Islet of Langerhans (tissue), 1 donor: ENCODE results near the gene ATP8B1.

Experiments used
- FAIRE-seq: peaks from one replicate; lab custom pipeline; 2011; peaks lifted over from hg19 to GRCh38; lab: Jason Lieb, UNC

ATP8B1 gene

DNA sequence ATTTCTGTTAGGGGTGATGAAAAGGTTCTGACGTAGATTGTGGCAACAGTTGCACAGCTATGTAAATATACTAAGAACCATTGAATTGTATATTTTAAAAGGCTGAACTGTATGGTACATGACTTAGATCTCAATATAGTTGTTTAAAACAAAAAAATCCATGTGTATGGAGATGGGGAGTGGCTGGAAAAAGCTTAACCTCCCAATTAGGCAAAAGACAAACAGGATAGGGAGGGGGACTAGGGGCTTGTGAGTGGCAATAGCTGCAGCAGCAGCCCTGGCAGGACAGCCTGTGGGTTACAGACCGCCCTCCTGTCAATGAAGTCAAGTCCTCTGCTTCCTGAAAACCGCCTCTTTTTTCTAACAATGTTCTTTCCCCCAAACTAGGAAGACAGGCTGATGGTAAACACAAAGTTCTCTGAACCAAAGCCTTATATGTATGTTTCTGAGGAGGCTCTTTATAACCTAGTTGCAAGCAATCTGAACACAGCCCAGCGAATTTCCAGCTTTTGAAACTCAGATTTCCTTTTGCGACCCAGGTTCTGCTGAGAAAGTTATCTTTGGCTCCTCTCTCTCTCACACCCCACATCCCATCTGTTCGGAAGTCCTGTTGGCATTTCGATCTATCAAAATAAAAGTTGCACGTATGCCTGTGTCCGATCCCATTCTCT lies 10.3 kb downstream of the ATP8B1 start:
- no peak for FAIRE-seq

DNA sequence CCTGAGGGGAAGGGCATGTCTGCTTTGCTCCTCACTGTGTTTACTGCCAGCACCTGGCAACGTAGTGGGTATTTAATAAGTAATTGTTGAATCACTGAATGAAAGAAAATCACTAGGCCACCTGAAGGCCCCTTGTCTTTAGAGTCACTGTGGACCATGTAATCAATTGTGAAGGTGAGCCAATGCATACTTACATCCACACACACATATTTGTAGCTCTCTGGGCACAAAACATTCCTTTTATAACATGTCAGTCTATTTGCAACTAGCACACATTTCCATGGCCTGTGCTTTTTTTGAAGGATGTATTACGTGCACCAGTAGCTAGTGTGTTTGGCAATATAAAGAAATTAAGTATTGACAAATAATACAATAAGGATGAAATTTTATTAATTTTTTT lies 11.2 kb downstream of the ATP8B1 start:
- FAIRE-seq, result no peak

DNA sequence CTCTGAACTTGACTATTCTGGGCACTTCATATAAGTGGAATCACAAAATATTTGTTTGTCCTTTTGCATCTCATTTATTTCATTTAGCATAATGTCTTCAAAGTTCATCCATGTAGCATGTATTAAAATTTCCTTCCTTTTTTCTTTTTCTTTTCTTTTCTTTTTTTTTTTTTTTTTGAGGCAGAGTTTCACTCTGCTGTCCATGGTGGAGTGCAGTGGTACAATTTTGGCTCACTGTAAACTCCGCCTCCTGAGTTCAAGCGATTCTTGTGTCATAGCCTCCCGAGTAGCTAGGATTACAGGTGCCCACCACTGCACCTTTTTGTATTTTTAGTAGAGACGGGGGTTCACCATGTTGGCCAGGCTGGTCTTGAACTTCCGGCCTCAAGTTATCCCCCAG lies 11.9 kb downstream of the ATP8B1 start:
- no peak for FAIRE-seq

DNA sequence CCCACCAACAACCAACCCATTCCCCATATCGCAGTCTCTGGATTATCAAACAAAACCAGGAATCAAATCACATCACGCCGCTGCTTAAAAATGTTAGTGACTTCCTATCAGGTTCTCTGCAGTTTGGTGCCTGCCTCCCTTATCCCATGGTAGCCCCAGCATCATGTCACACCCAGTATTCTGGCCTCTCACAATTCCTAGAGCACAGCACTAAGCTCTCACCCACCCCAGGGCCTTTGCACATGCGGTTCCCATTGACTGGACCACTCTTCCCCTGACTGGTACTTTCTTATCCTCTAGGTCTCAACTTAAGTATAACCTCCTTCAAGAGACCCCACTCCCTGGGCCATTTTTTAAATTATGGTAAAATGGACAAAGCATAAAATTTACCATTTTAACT lies 12.8 kb downstream of the ATP8B1 start:
- no peak for FAIRE-seq

DNA sequence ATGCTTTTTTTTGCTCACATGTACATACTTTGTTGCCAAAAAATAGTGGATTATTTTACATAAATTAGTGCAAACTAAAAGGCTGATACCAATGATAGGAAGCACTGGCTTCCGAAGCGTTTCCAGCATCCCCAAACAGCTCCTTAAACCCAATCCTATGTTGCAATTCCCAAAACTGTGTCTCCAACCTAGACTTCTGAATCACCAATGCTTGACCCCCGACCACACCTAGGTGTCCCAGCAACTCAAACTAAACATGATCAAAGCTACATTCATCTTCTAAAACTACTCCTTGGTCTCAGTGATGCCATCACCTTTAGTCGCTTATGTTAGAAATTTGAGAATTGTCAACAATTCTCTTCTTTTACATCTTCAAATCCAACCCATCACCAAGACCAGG lies 13.4 kb downstream of the ATP8B1 start:
- FAIRE-seq, result no peak

DNA sequence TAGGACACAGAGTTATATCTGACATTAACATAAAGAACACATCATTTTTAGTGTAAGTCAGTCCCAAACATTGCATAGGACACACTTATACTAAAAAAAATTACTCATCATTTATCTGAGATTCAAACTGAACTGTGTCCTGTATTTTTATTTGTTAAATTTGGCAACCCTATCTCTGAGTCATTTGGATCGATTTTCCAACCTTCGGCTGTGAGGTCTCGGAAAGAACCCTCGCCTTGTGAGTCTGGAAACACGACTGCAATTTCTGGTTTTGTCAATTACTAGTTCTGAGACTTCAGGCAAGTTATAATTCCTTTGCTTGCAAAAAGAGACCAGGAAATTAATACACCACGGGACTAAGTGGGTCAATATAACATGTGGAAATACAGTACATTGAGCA lies 14.0 kb downstream of the ATP8B1 start:
- FAIRE-seq, result no peak

DNA sequence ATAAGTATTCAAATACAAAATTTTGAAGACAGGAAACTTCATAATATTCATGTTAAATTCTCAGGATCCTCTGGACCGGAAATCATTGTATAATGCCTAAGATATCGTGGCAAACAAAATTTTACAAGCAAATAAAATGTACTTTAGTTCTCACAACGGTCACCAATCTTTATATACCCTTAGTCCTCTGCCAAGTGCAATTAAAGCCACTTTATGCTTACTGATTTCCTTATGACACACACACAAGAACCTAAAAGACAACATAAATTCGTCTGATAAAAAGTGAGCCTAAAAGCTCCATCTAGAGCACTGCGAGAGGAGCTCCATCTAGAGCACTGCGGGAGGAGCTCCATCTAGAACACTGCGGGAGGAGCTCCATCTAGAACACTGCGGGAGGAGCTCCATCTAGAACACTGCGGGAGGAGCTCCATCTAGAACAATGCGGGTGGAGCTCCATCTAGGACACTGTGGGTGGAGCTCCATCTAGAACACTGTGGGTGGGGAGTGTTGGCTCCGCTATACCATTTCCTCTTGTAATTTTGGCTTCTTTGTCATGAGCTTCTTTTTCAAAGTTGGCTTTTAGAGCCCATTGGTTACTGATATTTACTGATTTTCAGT lies 15.9 kb downstream of the ATP8B1 start:
- FAIRE-seq, result no peak

DNA sequence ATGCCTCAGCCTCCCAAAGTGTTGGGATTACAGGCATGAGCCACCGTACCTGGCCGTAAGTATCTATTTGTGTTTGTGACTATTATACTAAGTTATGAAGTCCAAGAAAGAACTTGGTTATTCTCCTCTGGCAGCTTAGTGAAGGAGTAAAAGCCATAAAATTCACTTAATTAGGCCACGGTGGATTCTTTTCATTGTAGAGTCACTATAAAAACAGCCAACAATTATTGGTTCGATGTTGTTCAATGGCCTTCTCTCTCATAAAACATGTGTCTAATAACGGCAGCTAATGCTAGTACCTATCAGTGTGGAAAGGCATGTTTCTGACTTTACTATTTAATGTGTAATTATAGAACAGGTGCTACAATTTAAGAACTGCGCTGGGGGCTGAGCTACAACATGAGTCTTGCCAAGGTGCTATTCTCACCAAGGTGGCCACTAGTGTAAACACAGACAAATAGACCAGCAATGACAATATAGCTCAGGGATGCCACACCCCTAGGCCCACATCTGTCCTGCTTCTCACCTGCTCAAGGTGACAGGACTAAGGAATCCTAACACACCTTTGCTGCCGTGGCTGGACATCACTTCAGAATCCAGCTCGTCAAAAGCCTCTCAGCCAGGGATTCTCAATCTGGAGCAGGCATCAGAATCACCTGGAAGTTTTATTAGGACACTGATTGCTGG lies 17.2 kb downstream of the ATP8B1 start:
- FAIRE-seq, result no peak

DNA sequence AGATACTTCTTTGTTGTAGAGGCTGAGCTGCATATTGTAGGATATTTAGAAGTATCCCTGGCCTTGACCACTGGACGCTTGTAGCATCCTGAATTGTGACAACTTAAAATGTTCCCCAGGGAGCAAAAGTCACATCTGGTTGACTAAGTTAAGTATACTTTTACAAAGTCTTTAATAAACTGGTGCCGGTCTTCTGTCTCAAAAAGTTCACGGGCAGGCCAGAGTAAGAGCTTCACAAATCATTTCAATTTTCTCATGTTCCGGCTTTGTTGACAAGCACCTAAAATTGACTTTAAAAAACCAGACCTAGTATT lies 18.4 kb downstream of the ATP8B1 start:
- no peak for FAIRE-seq

DNA sequence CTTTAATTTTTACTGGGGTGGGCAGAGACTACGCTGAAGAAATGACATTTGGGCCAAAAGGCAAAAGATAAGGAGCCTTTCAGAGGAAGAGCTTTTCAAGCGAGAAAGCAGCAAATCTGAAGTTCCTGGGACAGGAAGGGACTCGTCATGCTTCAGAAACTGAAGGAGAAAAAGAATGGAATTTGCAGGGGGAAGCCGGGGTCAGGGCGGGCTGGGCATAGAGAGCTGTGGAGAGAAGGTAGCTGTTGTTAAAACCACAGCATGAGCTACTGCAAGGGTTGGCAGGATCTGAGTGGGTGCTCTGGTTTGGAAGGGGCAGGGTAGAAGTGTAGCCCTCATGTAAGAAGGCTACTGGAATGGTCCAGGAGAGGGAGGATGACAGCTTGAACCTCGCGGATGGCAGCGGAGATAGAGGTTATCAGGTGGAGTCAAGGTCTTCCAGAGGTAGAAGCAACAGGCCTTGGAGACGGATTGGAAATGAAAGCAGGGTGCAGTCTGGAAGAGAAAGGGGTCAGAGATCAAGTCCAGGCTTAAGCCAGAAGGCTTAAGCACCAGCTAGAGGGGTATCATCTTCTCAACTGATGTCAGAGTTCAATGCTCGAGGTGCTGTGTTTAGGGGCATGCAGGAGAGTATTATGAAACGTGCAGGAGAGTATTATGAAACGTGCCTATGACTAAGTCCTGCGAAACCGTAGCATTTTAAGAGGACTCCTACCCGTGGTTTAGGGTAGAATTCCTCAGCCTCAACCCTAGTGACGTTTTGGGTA lies 18.9 kb downstream of the ATP8B1 start:
- FAIRE-seq, result no peak

DNA sequence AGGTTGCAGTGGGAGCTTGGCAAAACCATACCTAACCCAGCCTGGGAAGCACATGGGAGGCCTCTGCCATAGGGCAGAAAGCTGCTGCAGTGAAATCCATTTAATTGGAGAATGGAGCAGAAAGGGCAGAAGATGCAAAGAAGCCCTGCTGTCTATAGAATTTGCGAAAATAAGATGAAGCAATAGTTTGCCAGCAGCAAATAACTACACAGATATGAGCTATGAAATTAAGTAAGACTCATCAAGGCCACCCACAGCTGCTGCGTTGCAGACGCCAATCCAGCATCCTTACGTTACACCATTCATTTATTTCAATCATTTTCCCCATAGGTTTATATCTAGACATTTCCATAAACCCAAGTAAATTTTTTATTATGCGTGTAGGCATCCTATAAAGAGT lies 21.1 kb downstream of the ATP8B1 start:
- FAIRE-seq, result no peak

DNA sequence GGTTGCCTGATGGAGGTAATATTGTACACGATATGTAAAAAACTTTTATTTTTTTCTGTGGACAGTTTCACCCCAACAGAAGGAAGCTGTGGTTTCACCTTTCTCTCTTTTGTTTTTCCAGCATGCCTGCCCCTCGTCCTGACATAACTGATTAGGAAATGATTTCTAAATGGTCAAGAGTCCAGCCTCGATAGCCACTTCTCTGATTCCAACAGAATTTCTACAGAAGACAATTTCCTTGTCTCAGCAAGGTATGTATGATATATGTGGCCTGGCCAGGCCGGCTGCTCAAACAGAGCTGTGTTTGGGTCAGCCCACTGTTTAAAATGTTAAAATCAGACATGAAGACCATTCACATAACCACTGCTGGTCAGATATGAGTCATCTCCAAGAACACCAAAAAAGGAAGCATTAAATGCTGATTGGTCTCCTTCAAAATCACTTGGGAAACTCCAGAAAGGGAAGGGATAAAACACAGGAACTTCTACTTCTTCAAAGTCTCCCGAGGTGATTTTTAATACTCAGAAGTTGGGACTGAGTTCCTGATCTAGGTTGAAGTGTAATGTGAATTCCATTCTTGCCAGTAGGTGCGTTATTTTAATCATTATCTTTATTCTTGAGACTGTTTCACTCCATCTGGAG lies 22.3 kb downstream of the ATP8B1 start:
- FAIRE-seq, result no peak

DNA sequence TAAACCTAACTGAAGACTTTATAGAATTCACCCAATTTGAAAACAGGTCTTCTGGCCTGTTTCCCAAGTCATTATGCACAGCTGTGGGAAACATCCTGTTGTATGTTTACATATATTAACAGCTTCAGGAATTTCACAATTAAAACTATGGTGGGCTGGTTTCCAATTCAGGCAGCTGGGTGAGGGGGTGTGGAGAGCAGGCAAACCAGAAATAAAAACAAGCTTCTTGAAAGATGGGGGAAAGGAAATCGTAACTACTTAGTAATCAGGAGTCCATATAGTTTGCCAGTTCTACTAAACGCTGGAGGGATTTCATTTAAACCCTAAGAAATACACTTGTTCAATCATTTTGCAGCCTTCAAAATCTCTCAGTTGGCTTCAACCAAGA lies 22.8 kb downstream of the ATP8B1 start:
- no peak for FAIRE-seq

DNA sequence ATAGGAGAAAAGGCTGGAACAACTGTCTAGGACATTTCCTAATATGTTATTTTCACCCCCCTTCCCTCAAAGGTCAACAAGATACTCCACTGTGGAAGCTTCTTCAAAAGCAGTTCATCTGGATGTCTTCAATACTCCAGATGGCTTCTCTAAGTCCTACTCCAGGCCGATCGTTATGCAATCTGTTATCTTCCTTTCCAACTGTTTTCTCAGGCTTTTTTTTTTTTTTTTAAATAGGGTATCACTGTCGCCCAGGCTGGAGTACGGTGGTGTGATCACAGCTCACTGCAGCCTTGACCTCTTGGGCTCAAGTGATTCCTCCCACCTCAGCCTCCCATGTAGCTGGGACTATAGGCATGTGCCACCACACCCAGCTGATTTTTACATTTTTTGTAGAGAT lies 26.3 kb downstream of the ATP8B1 start:
- no peak for FAIRE-seq

DNA sequence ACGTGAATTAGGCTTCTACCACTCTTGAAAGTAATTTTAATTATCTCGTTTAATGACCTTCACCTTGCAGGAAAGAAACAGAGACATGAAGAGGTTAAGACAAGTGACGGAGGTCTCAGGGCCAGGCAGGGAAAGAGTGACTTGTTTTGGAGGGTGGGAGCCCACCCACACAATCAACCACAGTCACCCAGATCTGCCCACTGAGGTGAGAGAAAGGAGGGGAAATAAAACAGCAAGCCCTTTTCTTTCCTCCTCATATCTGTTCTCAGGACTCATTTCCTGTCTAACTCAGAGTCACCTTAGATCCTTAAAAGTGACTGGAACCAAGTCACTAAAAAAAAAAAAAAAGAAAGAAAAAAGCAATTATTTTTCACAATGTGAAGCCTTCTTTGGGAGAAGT lies 26.8 kb downstream of the ATP8B1 start:
- no peak for FAIRE-seq

DNA sequence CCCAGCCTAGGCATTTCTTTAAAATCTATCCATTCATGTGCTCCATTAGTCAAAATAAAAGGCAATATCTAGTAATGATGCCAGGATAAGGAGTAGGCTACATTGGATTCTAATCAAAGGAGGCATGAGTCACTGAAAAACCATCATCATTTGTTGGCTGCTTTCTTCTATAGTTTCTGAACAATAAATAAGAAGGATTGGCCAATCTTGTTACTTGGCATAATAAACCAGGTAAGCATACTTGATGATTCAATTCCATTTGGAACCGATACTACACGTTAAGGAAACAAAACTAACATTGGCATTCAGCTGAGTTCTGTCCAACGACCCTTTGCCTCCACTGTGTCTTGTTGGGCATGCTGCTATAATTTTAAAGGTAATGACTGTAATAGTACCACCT lies 27.2 kb downstream of the ATP8B1 start:
- FAIRE-seq, result no peak

DNA sequence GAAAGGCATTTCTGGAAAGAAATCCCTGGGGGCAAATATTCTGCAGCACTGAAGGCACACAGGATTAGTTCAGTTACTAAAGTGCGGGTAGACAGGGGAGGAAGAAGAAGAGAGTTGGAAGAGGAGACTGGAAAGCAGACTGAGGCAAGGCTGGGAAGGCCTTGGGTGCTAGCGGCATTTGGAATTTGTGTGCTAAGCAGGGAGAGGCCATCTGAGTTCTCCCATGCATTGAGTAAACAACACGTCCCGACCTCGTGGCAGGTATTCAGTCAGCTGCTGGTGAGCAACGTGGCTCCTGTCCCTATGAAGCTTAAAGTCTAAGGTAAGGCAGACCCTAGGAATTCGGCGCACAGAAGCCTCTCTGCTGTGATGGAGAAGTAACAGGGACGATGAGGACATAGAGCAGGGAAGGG lies 30.7 kb downstream of the ATP8B1 start:
- FAIRE-seq, result no peak

DNA sequence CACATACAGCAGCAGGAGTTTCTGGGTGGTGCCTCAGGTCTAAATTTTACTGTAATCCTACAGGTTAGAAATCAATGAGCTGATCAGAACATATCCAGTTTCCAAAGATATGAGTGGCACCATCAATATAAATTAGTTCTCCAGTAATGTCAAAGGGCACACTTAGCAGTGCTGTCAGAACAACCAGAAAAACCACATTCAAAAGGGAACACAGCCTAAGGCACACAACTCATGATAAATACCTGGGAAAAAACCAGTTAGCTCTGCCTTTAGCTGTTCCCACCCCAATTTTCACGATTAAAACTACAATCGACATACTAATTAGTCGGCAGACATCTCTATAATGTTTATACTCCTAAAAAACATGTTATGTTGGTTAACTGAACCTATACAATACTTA lies 31.5 kb downstream of the ATP8B1 start:
- FAIRE-seq, result no peak

DNA sequence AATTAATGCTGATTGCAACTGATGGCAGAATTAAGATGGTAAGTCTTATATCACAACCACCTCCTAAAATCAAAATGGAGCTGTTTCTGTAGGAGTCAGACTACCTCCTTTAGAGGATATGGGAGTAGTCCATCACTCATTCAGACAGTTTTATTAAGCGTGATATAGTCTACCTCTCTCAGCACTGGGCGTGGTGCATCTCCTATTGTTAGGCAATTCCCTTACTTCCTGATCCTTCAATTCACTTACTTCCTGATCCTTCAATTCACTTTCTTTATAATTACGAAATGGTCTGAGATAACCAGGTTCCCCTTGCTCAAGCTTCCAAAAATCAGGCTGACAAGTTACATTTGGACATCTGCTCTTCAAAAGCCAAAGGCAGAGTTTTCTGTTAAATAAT lies 31.9 kb downstream of the ATP8B1 start:
- FAIRE-seq, result no peak

DNA sequence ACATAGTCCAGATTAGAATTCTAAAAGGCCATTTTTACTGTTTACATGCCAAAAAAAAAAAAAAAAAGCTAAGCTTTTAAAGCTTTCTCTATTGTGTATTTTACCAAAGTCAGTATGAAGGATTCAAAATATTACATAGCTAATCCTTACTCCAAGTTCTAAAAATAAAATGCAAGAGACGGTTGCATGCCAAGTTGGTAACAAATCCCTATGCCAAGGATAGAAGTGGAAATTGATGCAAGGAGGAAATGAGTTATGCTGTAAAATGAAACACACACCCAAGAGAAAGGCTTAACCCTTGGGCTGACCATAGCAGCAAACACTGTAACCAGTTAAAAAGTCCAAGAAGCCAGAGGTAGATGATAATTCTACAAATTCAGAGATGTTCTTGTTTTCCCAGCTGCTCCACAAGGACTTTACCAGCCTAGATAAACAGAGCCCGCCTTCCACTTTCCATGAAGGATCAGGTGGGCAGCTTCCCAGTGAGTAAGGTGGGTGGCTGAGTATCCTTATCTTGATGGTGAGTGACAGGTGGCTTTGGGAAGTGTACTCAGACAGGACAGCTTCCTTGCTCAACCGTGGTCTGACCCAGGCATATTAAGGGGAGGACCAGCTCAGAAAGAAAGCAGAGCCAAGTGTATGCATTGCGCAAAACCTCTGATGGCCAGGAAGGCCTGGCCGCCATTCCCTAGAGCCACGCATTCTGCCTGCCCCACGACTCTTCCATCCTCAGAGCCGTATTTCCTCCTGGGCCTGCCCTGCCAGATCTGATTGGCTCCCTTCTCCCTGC lies 34.4 kb downstream of the ATP8B1 start:
- FAIRE-seq, result no peak

DNA sequence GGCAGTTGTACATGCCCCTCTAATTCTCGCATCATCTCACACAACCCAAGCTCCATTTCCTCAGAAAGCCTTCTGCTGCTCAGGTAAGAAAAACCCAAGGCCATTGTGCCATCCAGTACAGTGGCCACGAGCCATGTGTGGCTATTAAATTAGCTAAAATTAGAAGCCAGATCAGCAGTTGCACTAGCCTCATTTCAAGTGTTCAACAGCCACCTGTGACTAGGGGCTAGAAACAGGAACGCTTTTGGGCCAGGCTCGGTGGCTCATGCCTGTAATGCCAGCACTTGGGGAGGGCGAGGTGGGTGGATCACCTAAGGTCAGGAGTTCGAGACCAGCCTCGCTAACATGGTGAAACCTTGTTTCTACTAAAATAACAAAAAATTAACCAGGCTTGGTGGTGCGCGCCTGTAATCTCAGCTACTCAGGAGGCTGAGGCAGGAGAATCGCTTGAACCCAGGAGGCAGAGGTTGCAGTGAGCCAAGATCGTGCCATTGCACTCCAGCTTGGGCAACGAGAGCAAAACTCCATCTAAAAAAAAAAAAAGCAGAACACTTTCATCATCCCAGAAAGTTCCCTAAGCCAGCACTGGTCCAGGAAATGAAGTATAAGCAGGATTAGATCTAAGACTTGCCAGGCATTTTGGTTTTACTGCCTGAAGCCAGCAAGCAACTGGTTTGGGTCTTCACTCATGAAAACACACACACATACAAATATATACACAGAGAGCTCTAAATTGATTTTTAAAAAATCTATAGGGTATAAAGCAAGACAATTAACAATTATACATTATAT lies 35.7 kb downstream of the ATP8B1 start:
- FAIRE-seq, result no peak
